NCI-H146 (cell line): ENCODE results near the gene GTPBP10.
"Not testable (repeated sequence)": the region's sequence is repeated elsewhere in the genome, so short reads cannot be mapped to it uniquely, and the experiment has no call there.

ENCODE experiments used
- DNase-seq: peaks from one replicate; lab custom pipeline; 2025; lab: John Stamatoyannopoulos, UW

Gene GTPBP10, protein sequence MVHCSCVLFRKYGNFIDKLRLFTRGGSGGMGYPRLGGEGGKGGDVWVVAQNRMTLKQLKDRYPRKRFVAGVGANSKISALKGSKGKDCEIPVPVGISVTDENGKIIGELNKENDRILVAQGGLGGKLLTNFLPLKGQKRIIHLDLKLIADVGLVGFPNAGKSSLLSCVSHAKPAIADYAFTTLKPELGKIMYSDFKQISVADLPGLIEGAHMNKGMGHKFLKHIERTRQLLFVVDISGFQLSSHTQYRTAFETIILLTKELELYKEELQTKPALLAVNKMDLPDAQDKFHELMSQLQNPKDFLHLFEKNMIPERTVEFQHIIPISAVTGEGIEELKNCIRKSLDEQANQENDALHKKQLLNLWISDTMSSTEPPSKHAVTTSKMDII

DNA sequence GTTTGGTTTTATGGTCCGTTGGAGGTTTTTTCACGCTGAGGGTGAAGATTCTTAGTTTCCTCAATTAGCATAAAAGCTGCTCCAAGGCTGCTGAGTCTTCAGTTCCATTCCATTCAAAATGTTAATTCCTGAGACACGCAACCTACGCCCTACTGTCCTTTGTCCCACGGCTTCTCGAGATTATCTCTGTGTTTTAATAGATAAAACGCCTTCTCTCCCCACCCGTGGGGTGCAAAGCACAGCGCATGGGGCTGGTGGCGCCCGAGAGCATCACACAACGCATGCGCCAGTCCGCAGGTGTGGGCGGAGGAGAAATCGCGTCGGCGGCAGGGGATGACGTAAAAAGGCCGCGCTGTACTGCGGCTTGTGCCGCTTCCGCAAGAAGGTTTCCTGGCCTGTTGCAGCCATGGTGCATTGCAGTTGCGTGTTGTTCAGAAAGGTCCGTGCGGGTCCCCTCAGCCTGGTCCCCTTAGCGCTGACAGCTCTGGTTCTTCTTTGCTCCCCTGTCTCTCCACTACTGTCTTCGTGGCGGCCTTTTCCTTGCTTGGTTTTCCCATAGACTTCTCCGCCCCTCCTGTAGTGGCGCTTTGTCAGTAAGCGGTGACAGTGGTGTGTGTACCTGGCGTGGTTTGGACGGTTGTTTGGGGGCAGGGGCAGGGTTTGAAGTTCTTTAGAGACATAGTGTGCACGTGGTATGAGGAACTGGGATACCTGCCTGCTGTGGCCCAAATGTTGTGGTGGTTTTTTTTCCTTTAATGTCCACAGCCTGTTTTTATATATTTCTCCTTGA is at the start of gene GTPBP10:
GTPBP10 (plus strand) TSS at position 381 of the 790 bp plus-strand sequence; CDS start at position 407, 26 bp downstream.
- peak; percentile 94 for DNase-seq

GRCh38 chr7:90298145-90299038 is 48.1 kb upstream of the GTPBP10 start:
- DNase-seq: peak; percentile 30

- no peak for DNase-seq
These were observed 43.3 kb upstream of the GTPBP10 start for GRCh38 chr7:90303241-90303640.

GRCh38 chr7:90309872-90310271 is 36.6 kb upstream of the GTPBP10 start:
- DNase-seq: no peak

DNA sequence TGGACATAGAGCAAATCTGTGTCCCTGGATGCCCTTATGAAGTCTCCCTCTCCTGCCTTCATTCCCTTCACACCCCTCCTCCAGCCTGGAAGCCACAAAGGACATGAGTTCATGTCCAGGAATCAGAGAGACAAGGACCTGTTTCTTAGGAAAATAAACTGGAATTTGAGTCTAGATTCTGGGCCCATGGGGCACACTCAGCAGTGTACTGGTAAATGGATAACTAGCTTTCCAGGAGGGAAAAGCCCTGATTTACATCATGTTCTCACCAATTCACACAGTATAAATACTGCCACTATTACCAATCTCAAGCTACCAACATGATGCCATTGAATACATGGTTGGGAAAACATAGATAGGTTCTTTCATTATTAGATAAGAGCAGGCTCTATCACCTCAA is 35.3 kb upstream of the GTPBP10 start:
- DNase-seq: no peak

GRCh38 chr7:90312745-90313144 is 33.8 kb upstream of the GTPBP10 start:
- no peak for DNase-seq

DNA sequence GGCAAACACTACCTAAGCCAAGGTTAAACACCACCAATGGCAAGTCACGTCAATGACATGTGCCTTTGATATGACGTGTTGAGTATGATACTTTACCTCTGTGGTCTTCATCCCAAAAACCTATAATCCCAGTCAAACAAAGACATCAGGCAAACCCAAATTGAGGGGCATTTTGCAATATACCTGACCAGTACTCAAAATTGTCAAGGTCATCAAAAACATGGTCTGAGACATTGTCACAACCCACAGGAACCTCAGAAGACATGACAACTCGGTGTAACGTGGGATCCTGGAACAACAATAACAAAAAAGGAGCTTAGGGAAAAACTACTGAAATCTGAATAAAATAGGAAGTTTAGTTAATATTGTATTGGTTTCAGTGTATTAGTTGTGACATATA is 32.6 kb upstream of the GTPBP10 start:
- DNase-seq: no peak

GRCh38 chr7:90320014-90320413 is 26.5 kb upstream of the GTPBP10 start:
- DNase-seq: no peak

DNA sequence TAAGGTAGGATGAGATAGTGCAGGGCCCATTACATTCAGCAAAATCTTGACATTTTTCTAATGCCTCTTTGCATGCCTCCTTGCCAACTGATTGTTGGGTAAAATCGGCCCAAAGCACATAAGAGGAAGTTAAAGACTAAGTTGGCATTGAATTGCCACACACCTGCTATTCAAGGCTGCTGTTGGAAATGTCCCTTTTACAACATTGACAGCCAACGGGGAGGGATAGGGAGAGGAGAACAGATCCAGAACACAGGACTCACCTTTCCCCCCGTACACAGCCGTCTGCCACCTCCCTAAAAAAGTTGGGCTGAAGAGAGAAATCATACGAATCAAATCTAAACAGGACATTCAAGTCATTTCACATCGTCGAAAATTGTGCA is 26.1 kb upstream of the GTPBP10 start:
- DNase-seq: no peak

GRCh38 chr7:90320801-90321494 is 25.6 kb upstream of the GTPBP10 start, which contains the start of gene FAM237B:
Gene FAM237B (minus strand): TSS chr7:90321304. CDS start chr7:90319748, 1,556 bp downstream.
- DNase-seq: peak; percentile 29

DNA sequence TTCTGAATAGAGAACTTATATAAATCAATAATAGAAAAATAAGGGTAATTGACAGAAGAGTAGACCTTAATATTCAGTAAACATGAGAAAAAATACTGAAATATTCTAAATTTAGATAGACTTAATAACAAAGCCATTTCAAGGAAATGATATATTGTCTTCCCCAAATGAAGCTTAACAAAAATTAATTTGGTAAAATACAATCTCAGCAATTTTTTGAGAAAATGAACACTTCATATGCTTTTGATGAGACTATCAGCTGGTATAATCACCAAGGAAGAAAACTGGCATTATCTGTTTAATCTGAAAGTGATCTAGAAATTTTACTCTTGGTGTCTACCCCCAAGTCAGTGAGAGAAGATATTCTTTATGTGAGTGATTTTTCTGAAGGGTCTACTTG is 23.7 kb upstream of the GTPBP10 start:
- no peak for DNase-seq

DNA sequence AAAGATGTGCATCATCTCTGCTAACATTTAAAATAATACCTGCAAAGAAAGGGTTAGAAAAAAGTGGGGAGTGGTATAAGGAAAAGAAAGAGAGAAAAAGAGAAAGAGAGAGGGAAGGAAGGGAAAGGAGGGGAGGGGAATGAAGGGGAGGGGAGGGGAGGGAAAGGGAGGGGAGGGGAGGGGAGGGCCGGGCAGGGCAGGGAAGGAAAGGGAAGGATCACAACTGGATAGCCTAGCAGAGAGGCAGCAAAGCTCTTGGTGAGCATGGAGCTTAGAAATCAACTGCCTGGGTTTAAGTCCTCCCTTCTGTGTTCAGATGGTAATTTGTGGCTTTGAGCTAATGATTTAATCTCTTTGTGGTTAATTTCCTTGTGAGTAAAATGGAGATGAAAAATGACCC is 20.0 kb upstream of the GTPBP10 start:
- no peak for DNase-seq

GRCh38 chr7:90334193-90334843 is 12.2 kb upstream of the GTPBP10 start:
- no peak for DNase-seq

DNA sequence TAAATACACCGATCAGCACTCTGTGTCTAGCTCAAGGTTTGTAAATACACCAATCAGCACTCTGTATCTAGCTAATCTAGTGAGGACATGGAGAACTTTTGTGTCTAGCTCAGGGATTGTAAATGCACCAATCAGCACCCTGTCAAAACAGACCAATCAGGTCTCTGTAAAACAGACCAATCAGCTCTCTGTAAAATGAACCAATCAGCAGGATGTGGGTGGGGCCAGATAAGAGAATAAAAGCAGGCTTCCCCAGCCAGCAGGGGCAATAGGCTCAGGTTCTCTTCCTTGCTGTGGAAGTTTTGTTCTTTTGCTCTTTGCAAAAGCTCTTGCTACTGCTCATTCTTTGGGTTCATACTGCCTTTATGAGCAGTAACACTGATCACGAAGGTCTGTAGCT is 11.6 kb upstream of the GTPBP10 start:
- not testable (repeated sequence) for DNase-seq

DNA sequence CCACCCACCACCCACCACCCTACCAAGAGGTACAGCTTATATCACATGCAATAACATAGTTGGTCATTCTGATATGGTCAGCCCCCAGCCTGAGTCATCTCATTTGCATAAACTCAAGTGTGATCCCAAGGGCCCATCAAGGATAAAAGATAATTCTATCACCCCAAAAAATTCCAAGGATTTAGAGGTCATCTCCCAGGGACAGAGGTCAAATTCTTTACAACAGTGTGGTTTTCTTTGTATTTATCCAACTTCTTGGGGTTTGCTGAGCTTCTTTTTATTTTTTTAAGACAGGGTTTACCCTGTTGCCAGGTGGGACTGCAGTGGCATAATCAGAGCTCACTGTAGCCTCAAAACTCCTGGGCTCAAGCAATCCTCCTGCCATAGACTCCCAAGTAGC is 9.4 kb upstream of the GTPBP10 start:
- DNase-seq: no peak

GRCh38 chr7:90345016-90345415 is 1.5 kb upstream of the GTPBP10 start:
- DNase-seq: no peak

DNA sequence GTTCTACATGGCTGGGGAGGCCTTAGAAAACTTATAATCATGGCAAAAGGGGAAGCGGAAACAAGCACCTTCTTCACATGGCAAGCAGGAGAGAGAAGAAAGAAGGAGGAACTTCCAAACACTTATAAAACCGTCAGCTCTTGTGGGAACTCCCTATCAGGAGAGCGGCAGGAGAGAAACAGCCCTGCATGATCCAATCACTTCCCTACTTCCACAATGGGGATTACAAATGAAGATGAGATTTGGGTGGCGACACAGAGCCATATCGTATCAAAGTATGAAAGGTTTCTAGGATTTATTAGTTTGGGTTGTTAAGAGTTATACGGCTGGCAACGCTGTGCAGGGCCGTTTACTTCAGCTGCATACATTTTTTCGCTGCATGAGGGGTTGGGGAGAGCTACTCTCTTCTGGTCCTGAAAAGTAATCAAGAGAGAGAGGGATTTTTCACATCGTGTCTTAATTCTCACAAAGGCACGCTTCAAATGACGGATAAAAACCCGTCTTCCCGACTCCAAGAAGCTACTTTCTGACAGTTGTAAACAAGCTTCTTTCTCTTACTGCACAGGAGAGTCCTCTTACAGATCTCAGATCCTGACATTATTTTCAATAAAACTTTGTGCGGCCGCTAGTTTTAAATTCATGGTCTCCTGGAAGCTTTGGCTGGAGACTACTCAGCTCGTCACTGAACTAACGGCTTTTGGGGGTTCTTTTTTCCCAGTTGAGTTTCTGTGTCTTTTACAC is 751 bp upstream of the GTPBP10 start:
- peak; percentile 35 for DNase-seq

- no peak for DNase-seq
These were observed 1.2 kb downstream of the GTPBP10 start for GRCh38 chr7:90347759-90348158.

DNA sequence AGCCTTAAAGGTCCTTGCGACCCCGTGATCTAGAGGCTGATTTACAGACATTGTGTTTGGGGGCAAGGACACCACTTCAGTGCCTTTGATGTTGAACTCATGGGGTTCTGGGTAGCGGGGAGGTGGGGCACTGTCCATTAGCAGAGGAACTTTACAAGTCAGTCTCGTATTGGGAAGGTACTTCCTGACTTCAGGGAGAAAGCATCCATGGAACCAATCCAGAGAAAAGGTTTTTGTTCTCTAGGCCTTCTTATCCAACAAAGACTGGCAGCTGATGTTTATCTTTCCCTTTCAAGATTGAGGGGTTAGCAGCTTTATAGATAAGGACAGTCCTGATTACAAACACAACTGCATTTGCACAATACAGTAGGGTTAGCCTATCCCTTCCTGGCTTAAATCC is 2.8 kb downstream of the GTPBP10 start:
- DNase-seq: no peak

- DNase-seq: not testable (repeated sequence)
These were observed 3.5 kb downstream of the GTPBP10 start for GRCh38 chr7:90350032-90350431.
